GM23338 (cell line): ENCODE measurements around the gene GDAP1L1. TPM values are rescaled to one million over a fixed set of nuclear protein-coding genes. Genes with fewer than 3 reads are reported as not detected.

Experiments used
- ATAC-seq: fragments of 200-7000 bp; cut with Tn5 transposase; 3 replicates; pipeline ENCODE4 v1.9.1; 2020
- DNase-seq: peaks from one replicate; pipeline ENCODE4 v3.0.0-alpha.2; 2015; ENCODE audit warnings: low spot score
- H2AFZ ChIP-seq: fragments of 200-600 bp; sonication (generic); 2 replicates; pipeline ENCODE4 v1.8.0; 2016; ENCODE audit warnings: antibody characterized with exemption, mild to moderate bottlenecking, moderate library complexity
- H3F3A ChIP-seq: fragments of 200-600 bp; sonication (generic); replicated peaks from 2 replicates; pipeline ENCODE4 v1.8.0; 2017; ENCODE audit warnings: antibody characterized with exemption, mixed run types, low read depth
- H3K27ac ChIP-seq: fragments of 200-600 bp; sonication (generic); 2 replicates; pipeline ENCODE4 v1.6.1; 2016; ENCODE audit warnings: low read depth
- H3K27me3 ChIP-seq: fragments of 200-600 bp; sonication (generic); 2 replicates; pipeline ENCODE4 v1.8.0; 2016; ENCODE audit warnings: mild to moderate bottlenecking, mixed run types, moderate library complexity; ENCODE audit not compliant: insufficient read depth
- H3K36me3 ChIP-seq: fragments of 200-600 bp; sonication (generic); 2 replicates; pipeline ENCODE4 v1.8.0; 2016; ENCODE audit warnings: mild to moderate bottlenecking; ENCODE audit not compliant: insufficient read depth
- H3K4me1 ChIP-seq: fragments of 200-600 bp; sonication (generic); 2 replicates; pipeline ENCODE4 v1.8.0; 2016; ENCODE audit warnings: mild to moderate bottlenecking, moderate library complexity; ENCODE audit not compliant: insufficient read depth
- H3K4me2 ChIP-seq: fragments of 200-600 bp; sonication (generic); 2 replicates; pipeline ENCODE4 v1.7.1; 2017; ENCODE audit warnings: mixed run types
- H3K4me3 ChIP-seq: fragments of 200-600 bp; sonication (generic); 2 replicates; pipeline ENCODE4 v1.6.1; 2016; ENCODE audit warnings: mixed run types
- H3K79me2 ChIP-seq: fragments of 200-600 bp; sonication (generic); replicated peaks from 2 replicates; pipeline ENCODE4 v1.8.0; 2017; ENCODE audit warnings: mild to moderate bottlenecking; ENCODE audit not compliant: insufficient read depth
- H3K9me2 ChIP-seq: fragments of 200-600 bp; sonication (generic); 2 replicates; pipeline ENCODE4 v1.8.0; 2017; ENCODE audit not compliant: insufficient read depth
- H4K20me1 ChIP-seq: fragments of 200-600 bp; sonication (generic); replicated peaks from 2 replicates; pipeline ENCODE4 v1.8.0; 2017; ENCODE audit warnings: mild to moderate bottlenecking; ENCODE audit not compliant: insufficient read depth
- H3K27ac Mint-ChIP-seq: 2 replicates; pipeline ENCODE4 v1.8.0; 2020; ENCODE audit warnings: inconsistent platforms, mild to moderate bottlenecking, moderate library complexity, mixed read lengths
- H3K27me3 Mint-ChIP-seq: 3 replicates; pipeline ENCODE4 v1.8.0; 2022; ENCODE audit warnings: low read depth, mild to moderate bottlenecking, moderate library complexity, mixed read lengths, inconsistent platforms; ENCODE audit not compliant: insufficient read depth, poor library complexity
- H3K36me3 Mint-ChIP-seq: 3 replicates; pipeline ENCODE4 v1.8.0; 2021; ENCODE audit warnings: low read depth, mild to moderate bottlenecking, inconsistent platforms, moderate library complexity, mixed read lengths
- H3K4me1 Mint-ChIP-seq: 3 replicates; pipeline ENCODE4 v1.8.0; 2020; ENCODE audit warnings: mild to moderate bottlenecking, inconsistent platforms, mixed read lengths
- H3K4me3 Mint-ChIP-seq: 3 replicates; pipeline ENCODE4 v1.8.0; 2021; ENCODE audit warnings: moderate library complexity, mild to moderate bottlenecking, inconsistent platforms, mixed read lengths
- H3K9me3 Mint-ChIP-seq: 3 replicates; pipeline ENCODE4 v1.8.0; 2020; ENCODE audit warnings: moderate library complexity, mild to moderate bottlenecking, inconsistent platforms, mixed read lengths
- CREB1 ChIP-seq: fragments of 250-450 bp; sonication (Bioruptor Pico); IDR thresholded peaks from 2 replicates; pipeline ENCODE4 v1.5.0; 2020; ENCODE audit warnings: low read depth, mild to moderate bottlenecking, moderate library complexity
- EZH2 ChIP-seq: fragments of 200-600 bp; sonication (generic); IDR thresholded peaks from one replicate; pipeline ENCODE4 v1.8.0; 2017; ENCODE audit warnings: antibody characterized with exemption, mild to moderate bottlenecking, low read depth; ENCODE audit not compliant: unreplicated experiment
- EZH2phosphoT487 ChIP-seq: fragments of 200-600 bp; sonication (generic); IDR thresholded peaks from one replicate; pipeline ENCODE4 v1.8.1; 2018; ENCODE audit warnings: antibody characterized with exemption; ENCODE audit not compliant: unreplicated experiment
- JUNB ChIP-seq: IDR thresholded peaks from one replicate; pipeline ENCODE4 v1.6.1; 2016; ENCODE audit warnings: antibody characterized with exemption; ENCODE audit not compliant: unreplicated experiment
- NANOG ChIP-seq: IDR thresholded peaks from 2 replicates; pipeline ENCODE4 v1.6.1; 2016; ENCODE audit warnings: antibody characterized with exemption, borderline replicate concordance
- STAT1 ChIP-seq: IDR thresholded peaks from one replicate; pipeline ENCODE4 v1.6.1; 2016; ENCODE audit warnings: antibody characterized with exemption; ENCODE audit not compliant: unreplicated experiment
- ZNF114 ChIP-seq: fragments of 250-450 bp; sonication (Bioruptor Pico); IDR thresholded peaks from 2 replicates; pipeline ENCODE4 v1.5.0; 2020; ENCODE audit warnings: mild to moderate bottlenecking, moderate library complexity
- ZNF331 ChIP-seq: fragments of 250-450 bp; sonication (Bioruptor Pico); IDR thresholded peaks from 2 replicates; pipeline ENCODE4 v1.5.0; 2020; ENCODE audit warnings: low read depth, mild to moderate bottlenecking, moderate library complexity
- polyA plus RNA-seq: library from polyadenylated mRNA; unstranded; fragments of >200 nt; fragmentation: Nextera tagmentation; extraction: Ambion mirVana; gene quantifications from 2 replicates; pipeline ENCODE4 v1.2.1, GENCODE V29; 2016
- total RNA-seq: library from RNA; depleted of rRNA; stranded (reverse); fragments of >200 nt; shearing (Covaris generic); gene quantifications from 2 replicates; pipeline ENCODE4 v1.2.3, GENCODE V29; 2014
- TF ChIP-seq, protein P1 (sequence below), 2 experiments: fragments of 200-600 bp in 1 of 2; sonication (generic) in 1 of 2; conservative IDR thresholded peaks; 2 replicates each; pipeline versions ENCODE4 v1.5.1 to v1.6.1; 2016 to 2017; ENCODE audit warnings: antibody characterized with exemption in 2 of 2, low read depth in 2 of 2, mild to moderate bottlenecking in 2 of 2, moderate library complexity in 1 of 2
- TF ChIP-seq, protein P2 (sequence below): fragments of 250-450 bp; sonication (Bioruptor Pico); IDR thresholded peaks from 2 replicates; pipeline ENCODE4 v1.5.0; 2020; ENCODE audit warnings: mild to moderate bottlenecking, moderate library complexity

The GDAP1L1 gene
- total and polyA plus RNA-seq, 2 experiments from 2014 or later = 4.5 to 11.2 TPM

- Histone ChIP-seq H3K36me3 (peaks cover 45% of the 10 kb centered on the region), H3K4me1 (no peaks in the 10 kb centered on the region), H3F3A (no peaks in the 10 kb centered on the region), H3K4me3 (no peak overlapping the region), H3K9me2 (no peaks in the 10 kb centered on the region), H2AFZ (no peak overlapping the region), H3K79me2 (peaks cover 41% of the 10 kb centered on the region), H3K27ac (no peak overlapping the region), H4K20me1 (peaks cover 28% of the 10 kb centered on the region), H3K27me3 (no peaks in the 10 kb centered on the region), H3K4me2 (no peak overlapping the region)
- Mint-ChIP-seq H3K4me3 (no peak overlapping the region), H3K4me1 (no peaks in the 10 kb centered on the region), H3K9me3 (no peaks in the 10 kb centered on the region), H3K27ac (no peak overlapping the region), H3K36me3 (peaks cover 68% of the 10 kb centered on the region), H3K27me3 (peaks cover 2% of the 10 kb centered on the region)
- ATAC-seq = no peak
- TF ChIP-seq NANOG (no peak), ZNF114 (CRISPR knock-in tag) (no peak), ZNF331 (CRISPR knock-in tag) (no peak), CREB1 (CRISPR knock-in tag) (no peak), STAT1 (no peak), JUNB (no peak), EZH2 (no peak), EZH2phosphoT487 (no peak)
- TF ChIP-seq, protein P1, sequence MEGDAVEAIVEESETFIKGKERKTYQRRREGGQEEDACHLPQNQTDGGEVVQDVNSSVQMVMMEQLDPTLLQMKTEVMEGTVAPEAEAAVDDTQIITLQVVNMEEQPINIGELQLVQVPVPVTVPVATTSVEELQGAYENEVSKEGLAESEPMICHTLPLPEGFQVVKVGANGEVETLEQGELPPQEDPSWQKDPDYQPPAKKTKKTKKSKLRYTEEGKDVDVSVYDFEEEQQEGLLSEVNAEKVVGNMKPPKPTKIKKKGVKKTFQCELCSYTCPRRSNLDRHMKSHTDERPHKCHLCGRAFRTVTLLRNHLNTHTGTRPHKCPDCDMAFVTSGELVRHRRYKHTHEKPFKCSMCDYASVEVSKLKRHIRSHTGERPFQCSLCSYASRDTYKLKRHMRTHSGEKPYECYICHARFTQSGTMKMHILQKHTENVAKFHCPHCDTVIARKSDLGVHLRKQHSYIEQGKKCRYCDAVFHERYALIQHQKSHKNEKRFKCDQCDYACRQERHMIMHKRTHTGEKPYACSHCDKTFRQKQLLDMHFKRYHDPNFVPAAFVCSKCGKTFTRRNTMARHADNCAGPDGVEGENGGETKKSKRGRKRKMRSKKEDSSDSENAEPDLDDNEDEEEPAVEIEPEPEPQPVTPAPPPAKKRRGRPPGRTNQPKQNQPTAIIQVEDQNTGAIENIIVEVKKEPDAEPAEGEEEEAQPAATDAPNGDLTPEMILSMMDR (conservative IDR thresholded peaks at IDR 0.05; ENCODE audit: low read depth in 2 of 2) = no peak
- TF ChIP-seq, protein P2, sequence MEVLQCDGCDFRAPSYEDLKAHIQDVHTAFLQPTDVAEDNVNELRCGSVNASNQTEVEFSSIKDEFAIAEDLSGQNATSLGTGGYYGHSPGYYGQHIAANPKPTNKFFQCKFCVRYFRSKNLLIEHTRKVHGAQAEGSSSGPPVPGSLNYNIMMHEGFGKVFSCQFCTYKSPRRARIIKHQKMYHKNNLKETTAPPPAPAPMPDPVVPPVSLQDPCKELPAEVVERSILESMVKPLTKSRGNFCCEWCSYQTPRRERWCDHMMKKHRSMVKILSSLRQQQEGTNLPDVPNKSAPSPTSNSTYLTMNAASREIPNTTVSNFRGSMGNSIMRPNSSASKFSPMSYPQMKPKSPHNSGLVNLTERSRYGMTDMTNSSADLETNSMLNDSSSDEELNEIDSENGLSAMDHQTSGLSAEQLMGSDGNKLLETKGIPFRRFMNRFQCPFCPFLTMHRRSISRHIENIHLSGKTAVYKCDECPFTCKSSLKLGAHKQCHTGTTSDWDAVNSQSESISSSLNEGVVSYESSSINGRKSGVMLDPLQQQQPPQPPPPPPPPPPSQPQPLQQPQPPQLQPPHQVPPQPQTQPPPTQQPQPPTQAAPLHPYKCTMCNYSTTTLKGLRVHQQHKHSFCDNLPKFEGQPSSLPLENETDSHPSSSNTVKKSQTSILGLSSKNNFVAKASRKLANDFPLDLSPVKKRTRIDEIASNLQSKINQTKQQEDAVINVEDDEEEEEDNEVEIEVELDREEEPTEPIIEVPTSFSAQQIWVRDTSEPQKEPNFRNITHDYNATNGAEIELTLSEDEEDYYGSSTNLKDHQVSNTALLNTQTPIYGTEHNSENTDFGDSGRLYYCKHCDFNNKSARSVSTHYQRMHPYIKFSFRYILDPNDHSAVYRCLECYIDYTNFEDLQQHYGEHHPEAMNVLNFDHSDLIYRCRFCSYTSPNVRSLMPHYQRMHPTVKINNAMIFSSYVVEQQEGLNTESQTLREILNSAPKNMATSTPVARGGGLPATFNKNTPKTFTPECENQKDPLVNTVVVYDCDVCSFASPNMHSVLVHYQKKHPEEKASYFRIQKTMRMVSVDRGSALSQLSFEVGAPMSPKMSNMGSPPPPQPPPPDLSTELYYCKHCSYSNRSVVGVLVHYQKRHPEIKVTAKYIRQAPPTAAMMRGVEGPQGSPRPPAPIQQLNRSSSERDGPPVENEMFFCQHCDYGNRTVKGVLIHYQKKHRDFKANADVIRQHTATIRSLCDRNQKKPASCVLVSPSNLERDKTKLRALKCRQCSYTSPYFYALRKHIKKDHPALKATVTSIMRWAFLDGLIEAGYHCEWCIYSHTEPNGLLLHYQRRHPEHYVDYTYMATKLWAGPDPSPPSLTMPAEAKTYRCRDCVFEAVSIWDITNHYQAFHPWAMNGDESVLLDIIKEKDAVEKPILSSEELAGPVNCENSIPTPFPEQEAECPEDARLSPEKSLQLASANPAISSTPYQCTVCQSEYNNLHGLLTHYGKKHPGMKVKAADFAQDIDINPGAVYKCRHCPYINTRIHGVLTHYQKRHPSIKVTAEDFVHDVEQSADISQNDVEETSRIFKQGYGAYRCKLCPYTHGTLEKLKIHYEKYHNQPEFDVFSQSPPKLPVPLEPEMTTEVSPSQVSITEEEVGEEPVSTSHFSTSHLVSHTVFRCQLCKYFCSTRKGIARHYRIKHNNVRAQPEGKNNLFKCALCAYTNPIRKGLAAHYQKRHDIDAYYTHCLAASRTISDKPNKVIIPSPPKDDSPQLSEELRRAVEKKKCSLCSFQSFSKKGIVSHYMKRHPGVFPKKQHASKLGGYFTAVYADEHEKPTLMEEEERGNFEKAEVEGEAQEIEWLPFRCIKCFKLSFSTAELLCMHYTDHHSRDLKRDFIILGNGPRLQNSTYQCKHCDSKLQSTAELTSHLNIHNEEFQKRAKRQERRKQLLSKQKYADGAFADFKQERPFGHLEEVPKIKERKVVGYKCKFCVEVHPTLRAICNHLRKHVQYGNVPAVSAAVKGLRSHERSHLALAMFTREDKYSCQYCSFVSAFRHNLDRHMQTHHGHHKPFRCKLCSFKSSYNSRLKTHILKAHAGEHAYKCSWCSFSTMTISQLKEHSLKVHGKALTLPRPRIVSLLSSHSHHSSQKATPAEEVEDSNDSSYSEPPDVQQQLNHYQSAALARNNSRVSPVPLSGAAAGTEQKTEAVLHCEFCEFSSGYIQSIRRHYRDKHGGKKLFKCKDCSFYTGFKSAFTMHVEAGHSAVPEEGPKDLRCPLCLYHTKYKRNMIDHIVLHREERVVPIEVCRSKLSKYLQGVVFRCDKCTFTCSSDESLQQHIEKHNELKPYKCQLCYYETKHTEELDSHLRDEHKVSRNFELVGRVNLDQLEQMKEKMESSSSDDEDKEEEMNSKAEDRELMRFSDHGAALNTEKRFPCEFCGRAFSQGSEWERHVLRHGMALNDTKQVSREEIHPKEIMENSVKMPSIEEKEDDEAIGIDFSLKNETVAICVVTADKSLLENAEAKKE = no peak
- no peak for DNase-seq
Observed at GRCh38 chr20:44200371-44200770, 46.7 kb upstream of the GDAP1L1 start.
